Mesothelial cell of epicardium (in vitro differentiated cells): ENCODE measurements around the gene MEF2C. TPM values are rescaled to one million over a fixed set of nuclear protein-coding genes. Genes with fewer than 3 reads are reported as not detected.
A peak's percentile ranks its signal among the peaks of the same experiment; 100 is the strongest.

Experiments used
- DNase-seq, 2 experiments: peaks; one replicate each; pipeline ENCODE4 v3.0.0; 2021; ENCODE audit warnings: low spot score in 2 of 2; ENCODE audit not compliant: unreplicated experiment in 2 of 2
- H3K27ac Mint-ChIP-seq: 2 replicates; pipeline ENCODE4 v1.8.0; 2021; ENCODE audit warnings: mixed read lengths
- H3K27me3 Mint-ChIP-seq: 2 replicates; pipeline ENCODE4 v1.8.0; 2021; ENCODE audit warnings: low read depth, mixed read lengths
- H3K36me3 Mint-ChIP-seq: 2 replicates; pipeline ENCODE4 v1.8.0; 2021; ENCODE audit warnings: mixed read lengths
- H3K4me1 Mint-ChIP-seq: 2 replicates; pipeline ENCODE4 v1.8.0; 2021; ENCODE audit warnings: mixed read lengths
- H3K4me3 Mint-ChIP-seq: 2 replicates; pipeline ENCODE4 v1.8.0; 2021; ENCODE audit warnings: mild to moderate bottlenecking, moderate library complexity, mixed read lengths
- H3K9me3 Mint-ChIP-seq: 2 replicates; pipeline ENCODE4 v1.8.0; 2021; ENCODE audit warnings: mixed read lengths
- CTCF ChIP-seq: fragments of 200-600 bp; sonication (generic); IDR thresholded peaks from one replicate; pipeline ENCODE4 v1.5.0; 2021; ENCODE audit warnings: antibody characterized with exemption; ENCODE audit not compliant: unreplicated experiment
- total RNA-seq: library from RNA; stranded (reverse); gene quantifications from 3 replicates; pipeline ENCODE4 v1.2.1, GENCODE V29; 2021

Gene MEF2C
- total RNA-seq, 1 donor from 2014 or later = 9.1 TPM

- DNase-seq = no peak
- H3K27ac Mint-ChIP-seq = no peak overlapping the region
These were observed 158.8 kb downstream of the MEF2C start for GRCh38 chr5:88724201-88724600.

GRCh38 chr5:88722546-88723073 lies 160.4 kb downstream of the MEF2C start:
- H3K4me3 Mint-ChIP-seq = no peak overlapping the region
- no peaks in the 10 kb centered on the region for H3K4me1 Mint-ChIP-seq
- peaks cover 14% of the 10 kb centered on the region for H3K27me3 Mint-ChIP-seq
- no peak for DNase-seq
- no peak overlapping the region for H3K27ac Mint-ChIP-seq
- H3K9me3 Mint-ChIP-seq = no peaks in the 10 kb centered on the region
- no peaks in the 10 kb centered on the region for H3K36me3 Mint-ChIP-seq
- no peak for TF ChIP-seq CTCF

More at GRCh38 chr5:88724201-88724600, 158.8 kb downstream of the MEF2C start:
- Mint-ChIP-seq H3K4me3 (no peak overlapping the region), H3K9me3 (no peaks in the 10 kb centered on the region), H3K27me3 (peaks cover 13% of the 10 kb centered on the region), H3K4me1 (no peaks in the 10 kb centered on the region), H3K36me3 (no peaks in the 10 kb centered on the region)
- TF ChIP-seq CTCF = peak; percentile 53

GRCh38 chr5:88719434-88719833 lies 163.6 kb downstream of the MEF2C start:
- no peak for DNase-seq
- no peak overlapping the region for H3K4me3 Mint-ChIP-seq
- no peaks in the 10 kb centered on the region for H3K36me3 Mint-ChIP-seq

GRCh38 chr5:88718736-88719135 lies 164.2 kb downstream of the MEF2C start:
- no peaks in the 10 kb centered on the region for H3K9me3 Mint-ChIP-seq
- no peaks in the 10 kb centered on the region for H3K36me3 Mint-ChIP-seq
- no peak for TF ChIP-seq CTCF
- DNase-seq = no peak
- H3K27ac Mint-ChIP-seq = no peak overlapping the region
- peaks cover 14% of the 10 kb centered on the region for H3K27me3 Mint-ChIP-seq
- no peaks in the 10 kb centered on the region for H3K4me1 Mint-ChIP-seq
- H3K4me3 Mint-ChIP-seq = no peak overlapping the region

More at GRCh38 chr5:88719434-88719833, 163.6 kb downstream of the MEF2C start:
- Mint-ChIP-seq H3K4me1 (no peaks in the 10 kb centered on the region), H3K27ac (no peak overlapping the region), H3K9me3 (no peaks in the 10 kb centered on the region), H3K27me3 (peaks cover 14% of the 10 kb centered on the region)
- TF ChIP-seq CTCF = no peak

- no peaks in the 10 kb centered on the region for H3K4me1 Mint-ChIP-seq
- H3K27me3 Mint-ChIP-seq = peaks cover 2% of the 10 kb centered on the region
- TF ChIP-seq CTCF = no peak
- H3K9me3 Mint-ChIP-seq = no peaks in the 10 kb centered on the region
- DNase-seq = no peak
- no peaks in the 10 kb centered on the region for H3K36me3 Mint-ChIP-seq
- no peak overlapping the region for H3K4me3 Mint-ChIP-seq
- H3K27ac Mint-ChIP-seq = no peak overlapping the region
These were observed 166.9 kb downstream of the MEF2C start for GRCh38 chr5:88716101-88716500.

GRCh38 chr5:88715503-88715902 lies 167.5 kb downstream of the MEF2C start:
- Mint-ChIP-seq H3K4me1 (no peaks in the 10 kb centered on the region), H3K27ac (no peak overlapping the region), H3K27me3 (peaks cover 2% of the 10 kb centered on the region), H3K9me3 (no peaks in the 10 kb centered on the region), H3K4me3 (no peak overlapping the region), H3K36me3 (no peaks in the 10 kb centered on the region)
- no peak for DNase-seq
- TF ChIP-seq CTCF = no peak
